ENCODE measurements around the gene CHCHD6. TPM values are rescaled to one million over a fixed set of nuclear protein-coding genes. Genes with fewer than 3 reads are reported as not detected.

CHCHD6 gene
- total and polyA plus RNA-seq, 12 donors: 10.6 to 22.5 (median 17.6) TPM

DNA sequence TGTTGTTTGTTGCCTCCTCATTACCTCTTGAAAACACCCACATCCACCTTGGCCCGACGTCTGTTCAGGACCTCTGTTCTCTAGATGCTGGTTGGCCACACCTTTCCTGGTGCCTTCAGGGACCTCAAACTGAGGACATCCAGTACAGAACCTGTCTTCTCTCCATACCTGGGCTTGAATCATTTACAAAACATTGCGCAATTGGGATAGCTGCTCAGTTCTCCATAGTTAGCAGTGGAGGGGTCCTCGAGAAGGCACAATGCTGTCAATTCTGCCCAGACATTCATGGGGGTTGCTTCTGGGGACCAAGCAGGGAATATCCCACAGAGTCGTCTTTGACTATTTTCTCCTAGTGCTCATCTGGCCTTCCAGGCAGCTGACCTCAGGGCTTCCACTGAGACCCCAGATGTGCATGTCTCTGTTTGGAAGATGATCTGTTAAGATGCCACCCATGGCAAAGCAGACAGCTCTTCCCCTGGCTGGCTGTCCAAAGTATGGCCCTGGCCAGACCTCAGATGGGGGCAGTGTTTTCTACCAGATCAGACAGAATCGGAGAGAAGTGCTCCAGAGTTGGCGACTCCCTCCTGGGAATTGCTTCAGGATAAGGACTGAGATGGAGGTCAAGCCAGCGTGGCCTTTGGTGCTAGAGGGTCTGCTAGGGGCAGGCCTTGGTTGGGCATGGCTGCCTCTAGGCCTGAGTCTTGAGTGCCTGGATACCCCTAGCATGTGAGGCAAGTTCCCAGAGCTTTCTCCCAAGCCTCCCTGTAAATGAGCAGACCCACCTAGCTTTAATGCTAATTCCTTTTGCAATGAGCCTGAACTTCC lies 46.1 kb downstream of the CHCHD6 start:
- DNase-seq: no peak
- Histone ChIP-seq H3K36me3 (replicated peaks in 1 of 2) (no peaks in the 10 kb centered on the region), H3K4me1 (replicated peaks in 1 of 2) (peaks cover 9 to 14% of the 10 kb centered on the region in 2 donors), H3K4me3 (no peak overlapping the region), H3K9me3 (replicated peaks in 1 of 3) (no peaks in the 10 kb centered on the region), H3K27me3 (no peaks in the 10 kb centered on the region), H3K27ac (no peak overlapping the region)
- intact Hi-C loops (cut with DNase I): loop anchor here (5.0 kb wide), 2 partner anchors 232 to 797 kb away; partner anchors contain the start of gene PLXNA1 (in 2 of the 2)
- no peak for TF ChIP-seq POLR2A (IDR thresholded peaks at IDR 0.05)
- TF ChIP-seq, protein P1, sequence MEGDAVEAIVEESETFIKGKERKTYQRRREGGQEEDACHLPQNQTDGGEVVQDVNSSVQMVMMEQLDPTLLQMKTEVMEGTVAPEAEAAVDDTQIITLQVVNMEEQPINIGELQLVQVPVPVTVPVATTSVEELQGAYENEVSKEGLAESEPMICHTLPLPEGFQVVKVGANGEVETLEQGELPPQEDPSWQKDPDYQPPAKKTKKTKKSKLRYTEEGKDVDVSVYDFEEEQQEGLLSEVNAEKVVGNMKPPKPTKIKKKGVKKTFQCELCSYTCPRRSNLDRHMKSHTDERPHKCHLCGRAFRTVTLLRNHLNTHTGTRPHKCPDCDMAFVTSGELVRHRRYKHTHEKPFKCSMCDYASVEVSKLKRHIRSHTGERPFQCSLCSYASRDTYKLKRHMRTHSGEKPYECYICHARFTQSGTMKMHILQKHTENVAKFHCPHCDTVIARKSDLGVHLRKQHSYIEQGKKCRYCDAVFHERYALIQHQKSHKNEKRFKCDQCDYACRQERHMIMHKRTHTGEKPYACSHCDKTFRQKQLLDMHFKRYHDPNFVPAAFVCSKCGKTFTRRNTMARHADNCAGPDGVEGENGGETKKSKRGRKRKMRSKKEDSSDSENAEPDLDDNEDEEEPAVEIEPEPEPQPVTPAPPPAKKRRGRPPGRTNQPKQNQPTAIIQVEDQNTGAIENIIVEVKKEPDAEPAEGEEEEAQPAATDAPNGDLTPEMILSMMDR (IDR thresholded peaks at IDR 0.05): no peak
- 92 to 96% (median 95%) methylated on average over 8 of the region's 8 CpGs for WGBS, 4 donors

GRCh38 chr3:126750756-126751121 lies 46.7 kb downstream of the CHCHD6 start:
- TF ChIP-seq, protein P1 (IDR thresholded peaks at IDR 0.05): no peak
- no peak for TF ChIP-seq POLR2A (IDR thresholded peaks at IDR 0.05)
- Histone ChIP-seq H3K27ac (no peak overlapping the region), H3K4me3 (no peak overlapping the region), H3K4me1 (replicated peaks in 1 of 2) (peaks cover 3 to 11% of the 10 kb centered on the region in 2 donors), H3K27me3 (no peaks in the 10 kb centered on the region), H3K36me3 (replicated peaks in 1 of 2) (no peaks in the 10 kb centered on the region), H3K9me3 (replicated peaks in 1 of 3) (no peaks in the 10 kb centered on the region)
- WGBS, 4 donors: 61 to 80% (median 70%) methylated on average over 4 of the region's 4 CpGs
- intact Hi-C loops (cut with DNase I): loop anchor here (5.0 kb wide), 2 partner anchors 232 to 797 kb away; partner anchors contain the start of gene PLXNA1 (in 2 of the 2)
- no peak for DNase-seq

DNA sequence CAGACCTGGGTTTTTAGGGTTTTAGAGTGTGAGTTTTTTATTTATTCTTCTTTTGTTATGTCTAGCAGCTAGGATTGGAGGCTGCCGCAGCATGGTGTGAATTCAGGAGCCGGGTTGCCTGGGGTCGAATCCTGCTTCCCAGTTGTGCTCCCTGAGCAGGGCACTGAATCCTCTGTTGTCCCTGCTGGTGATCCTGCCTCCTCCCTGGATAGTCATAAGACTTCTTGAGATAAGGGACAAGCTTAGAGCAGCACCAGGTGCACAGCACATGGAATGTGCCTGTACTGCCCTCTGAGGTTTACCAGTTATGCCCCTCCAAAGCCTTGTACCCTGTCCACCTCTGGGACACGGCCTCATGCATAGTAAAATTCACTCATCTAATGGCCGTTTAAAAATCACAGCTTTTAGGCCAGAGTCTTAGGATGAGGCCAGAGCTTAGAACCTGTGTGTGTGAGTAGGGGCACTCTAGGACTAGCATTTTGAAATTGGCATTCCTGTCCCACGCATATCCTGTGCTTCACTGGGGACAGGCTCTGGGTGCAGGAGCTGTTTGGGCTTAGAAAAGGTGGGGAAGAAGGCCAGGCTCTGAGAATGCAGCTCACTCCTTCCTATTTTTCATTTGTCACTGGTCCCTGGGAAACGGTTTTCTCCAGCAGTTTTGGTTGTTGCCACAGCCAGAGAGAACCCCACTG lies 47.7 kb downstream of the CHCHD6 start:
- DNase-seq: no peak
- intact Hi-C loops (cut with DNase I): loop anchor here (2.0 to 5.0 kb wide), 4 partner anchors 71 to 796 kb away; partner anchors contain the start of gene PLXNA1 (in 2 of the 2)
- Histone ChIP-seq H3K27me3 (no peaks in the 10 kb centered on the region), H3K27ac (no peak overlapping the region), H3K4me1 (replicated peaks in 1 of 2) (peaks cover 0 to 6% of the 10 kb centered on the region in 2 donors), H3K36me3 (replicated peaks in 1 of 2) (no peaks in the 10 kb centered on the region), H3K4me3 (no peak overlapping the region), H3K9me3 (replicated peaks in 1 of 3) (no peaks in the 10 kb centered on the region)
- WGBS, 4 donors: 66 to 69% (median 68%) methylated on average over 7 of the region's 7 CpGs
- TF ChIP-seq, protein P1 (IDR thresholded peaks at IDR 0.05): no peak
- TF ChIP-seq POLR2A (IDR thresholded peaks at IDR 0.05): no peak

All from adrenal gland (tissue), 12 donors.